HepG2 (cell line): ENCODE measurements around the gene BCAT1. TPM values are rescaled to one million over a fixed set of nuclear protein-coding genes. Genes with fewer than 3 reads are reported as not detected.

ENCODE experiments used
- ATAC-seq: fragments of 200-7000 bp; cut with Tn5 transposase; 3 replicates; pipeline ENCODE4 v1.9.1; 2020; ENCODE audit warnings: mild to moderate bottlenecking, moderate library complexity
- BruUV-seq: library from RNA; stranded (reverse); fragments of 400-500 nt; replicated peaks from 2 replicates; lab custom pipeline; 2021; lab: Mats Ljungman, UMichigan
- CTCF ChIA-PET: fragments of 300-600 bp; formaldehyde crosslinking; extraction: SDS; loops from one replicate; lab custom pipeline; 2021; ENCODE audit warnings: low total read pairs, inconsistent platforms, low intra/inter-chr PET ratio; lab: Yijun Ruan, JAX
- POLR2A ChIA-PET: fragments of 350-600 bp; sonication (Branson Sonifier 250); formaldehyde crosslinking; loops from one replicate; lab custom pipeline; 2020; ENCODE audit warnings: antibody characterized with exemption, inconsistent platforms; lab: Yijun Ruan, JAX
- DNase-seq: peaks from one replicate; pipeline ENCODE4 v3.0.0-alpha.2; 2015; ENCODE audit warnings: low spot score
- FAIRE-seq: peaks from 3 replicates; lab custom pipeline; 2011; peaks lifted over from hg19 to GRCh38; lab: Jason Lieb, UNC
- H2AFZ ChIP-seq: one replicate; pipeline ENCODE4 v1.6.1; 2011; ENCODE audit warnings: low read length, inconsistent platforms
- H3K27ac ChIP-seq: fragments of 300-600 bp; 3 replicates; pipeline ENCODE4 v1.8.0; 2011; ENCODE audit warnings: mixed run types, mild to moderate bottlenecking, mixed read lengths, low read length, inconsistent platforms; ENCODE audit not compliant: insufficient read depth; ENCODE audit errors: extremely low read length
- H3K27me3 ChIP-seq, 2 experiments: fragments of 200-600 bp in 1 of 2; 2 replicates in 1 of 2; 3 replicates in 1 of 2; pipeline versions ENCODE4 v1.6.0 to v1.8.0; 2011; ENCODE audit warnings: low read length in 2 of 2, mild to moderate bottlenecking in 2 of 2, moderate library complexity in 2 of 2, inconsistent platforms in 1 of 2; ENCODE audit not compliant: insufficient read depth in 2 of 2, control insufficient read depth in 1 of 2
- H3K36me3 ChIP-seq, 2 experiments: fragments of 200-600 bp in 1 of 2; replicated peaks in 1 of 2; 2 replicates in 1 of 2; 3 replicates in 1 of 2; pipeline versions ENCODE4 v1.5.1 to v1.8.0; 2011; ENCODE audit warnings: low read length in 2 of 2, inconsistent platforms in 1 of 2; ENCODE audit not compliant: insufficient read depth in 2 of 2, control insufficient read depth in 1 of 2
- H3K4me1 ChIP-seq: 2 replicates; pipeline ENCODE4 v1.5.1; 2012; ENCODE audit warnings: low read length, inconsistent platforms; ENCODE audit not compliant: insufficient read depth
- H3K4me2 ChIP-seq: 2 replicates; pipeline ENCODE4 v1.6.0; 2011; ENCODE audit warnings: low read depth, low read length, inconsistent platforms
- H3K4me3 ChIP-seq, 3 experiments: fragments of 200-600 bp in 1 of 3; sonication (generic), shearing (Covaris generic) in 1 of 3; replicated peaks in 1 of 3; 2 replicates each; pipeline ENCODE4 v1.5.1; 2011 to 2016; ENCODE audit warnings: low read length in 3 of 3, inconsistent platforms in 2 of 3, low read depth in 2 of 3, mild to moderate bottlenecking in 2 of 3, control low read depth in 1 of 3, mixed read lengths in 1 of 3; ENCODE audit not compliant: insufficient read depth in 1 of 3
- H3K79me2 ChIP-seq: one replicate; pipeline ENCODE4 v1.6.1; 2011; ENCODE audit warnings: low read length, inconsistent platforms; ENCODE audit not compliant: insufficient read depth
- H3K9ac ChIP-seq: 2 replicates; pipeline ENCODE4 v1.6.0; 2011; ENCODE audit warnings: mild to moderate bottlenecking, low read depth, low read length, inconsistent platforms; ENCODE audit not compliant: insufficient read depth
- H3K9me3 ChIP-seq: 2 replicates; pipeline ENCODE4 v1.5.1; 2012; ENCODE audit warnings: mild to moderate bottlenecking, low read length
- H4K20me1 ChIP-seq: 2 replicates; pipeline ENCODE4 v1.6.0; 2011; ENCODE audit warnings: inconsistent platforms, mild to moderate bottlenecking, low read length, moderate library complexity; ENCODE audit not compliant: insufficient read depth
- ARNT2 ChIP-seq: sonication (generic); formaldehyde crosslinking; IDR thresholded peaks from 2 replicates; pipeline ENCODE4 v1.8.0; 2022; ENCODE audit warnings: mild to moderate bottlenecking, low read depth, missing genetic modification reagents, moderate library complexity
- ELF4 ChIP-seq: sonication (generic); formaldehyde crosslinking; IDR thresholded peaks from 2 replicates; pipeline ENCODE4 v1.5.0; 2020; ENCODE audit warnings: missing genetic modification reagents, mild to moderate bottlenecking, moderate library complexity, borderline replicate concordance
- KMT2B ChIP-seq: IDR thresholded peaks from 2 replicates; pipeline ENCODE4 v1.6.1; 2016; ENCODE audit warnings: missing genetic modification reagents, missing compliant biosample characterization
- PAX8 ChIP-seq: sonication (generic); formaldehyde crosslinking; IDR thresholded peaks from 2 replicates; pipeline ENCODE4 v1.8.0; 2022; ENCODE audit warnings: mild to moderate bottlenecking, missing genetic modification reagents, borderline replicate concordance
- ZNF121 ChIP-seq: sonication (generic); formaldehyde crosslinking; IDR thresholded peaks from 2 replicates; pipeline ENCODE4 v1.5.0; 2020; ENCODE audit warnings: mild to moderate bottlenecking, missing genetic modification reagents
- WGBS: methylation state at CpG from one replicate; pipeline ENCODE4 v1.1.6; 2017; ENCODE audit warnings: low lambda C conversion rate; 5-methylcytosine and 5-hydroxymethylcytosine counted together
- in situ Hi-C: cut with HindIII; loops from 2 replicates; pipeline ENCODE4 v1.10.0; 2017; ENCODE audit warnings: low pct_unique_long_range_greater_than_20kb; ENCODE audit not compliant: extremely low pct_ligation_motif_present
- intact Hi-C: fragments of 100-400 bp; cut with micrococcal nuclease; formaldehyde crosslinking; loops from one replicate; pipeline ENCODE4 v1.10.0; 2022; ENCODE audit not compliant: unreplicated experiment
- polyA plus RNA-seq, 8 experiments: library from polyadenylated mRNA; depleted of rRNA in 3 of 8; stranded (reverse) in 7 of 8; unstranded in 1 of 8; fragments of >200 nt; fragmentation: Illumina TruSeq in 4 of 8; extraction: Trizol in 4 of 8; gene quantifications; 2 replicates each; pipeline versions ENCODE4 v1.2.1 to v1.2.3, GENCODE V29; 2011 to 2016; ENCODE audit warnings: low read depth in 4 of 8, missing spikeins in 1 of 8, mixed read lengths in 1 of 8; ENCODE audit not compliant: insufficient read depth in 1 of 8
- total RNA-seq, 5 experiments: library from RNA; depleted of rRNA; stranded (reverse); fragments of >200 nt; fragmentation: Illumina TruSeq; extraction: Trizol; gene quantifications; 2 replicates each; pipeline ENCODE4 v1.2.3, GENCODE V29; 2016; ENCODE audit warnings: low read depth in 1 of 5
- TF ChIP-seq, protein P1 (sequence below): sonication (generic); IDR thresholded peaks from 2 replicates; pipeline ENCODE4 v1.6.1; 2016; ENCODE audit warnings: low read depth, borderline replicate concordance

BCAT1 gene
- total and polyA plus RNA-seq, 2 of the 13 experiments (the other 11 are each of a cell fraction or from before 2014, with no cell fraction given), result 8.0 to 75.5 TPM

DNA sequence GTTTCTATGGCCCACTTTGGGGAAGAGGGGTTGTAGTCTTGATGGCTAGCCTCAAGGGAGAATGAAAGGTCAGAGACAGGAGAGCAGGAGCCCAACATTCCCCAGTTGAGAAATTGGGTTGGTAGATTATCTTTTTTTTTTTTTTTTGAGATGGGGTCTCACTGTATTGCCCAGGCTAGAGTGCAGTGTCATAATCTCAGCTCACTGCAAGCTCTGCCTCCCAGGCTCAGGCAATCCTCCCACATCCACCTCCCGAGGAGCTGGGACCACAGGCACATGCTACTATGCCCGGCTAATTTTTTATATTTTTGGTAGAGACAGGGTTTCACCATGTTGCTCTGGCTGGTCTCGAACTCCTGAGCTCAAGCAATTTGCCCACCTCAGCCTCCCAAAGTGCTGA is 34.9 kb downstream of the BCAT1 start:
- no peak overlapping the region for H3K4me3 ChIP-seq
- no peak for FAIRE-seq
- no peaks in the 10 kb centered on the region for H3K27me3 ChIP-seq
- no peak for TF ChIP-seq KMT2B
- peak; percentile 60; the same call in 1 of the 2 replicates for TF ChIP-seq ZNF121 (CRISPR knock-in tag)
- H3K27ac ChIP-seq, result no peak overlapping the region
- H3K9me3 ChIP-seq, result no peaks in the 10 kb centered on the region
- no peaks in the 10 kb centered on the region for H3K79me2 ChIP-seq
- H3K4me1 ChIP-seq, result peaks cover 28% of the 10 kb centered on the region
- no peak for ATAC-seq
- H3K4me2 ChIP-seq, result no peak overlapping the region
- H3K36me3 ChIP-seq, result no peaks in the 10 kb centered on the region
- POLR2A ChIA-PET, result no interaction called here
- H2AFZ ChIP-seq, result no peak overlapping the region
- DNase-seq, result no peak
- in situ Hi-C loops, result no loop called here
- no peaks in the 10 kb centered on the region for H4K20me1 ChIP-seq
- 100% methylated on average over 3 of the region's 3 CpGs for WGBS
- H3K9ac ChIP-seq, result no peak overlapping the region
- intact Hi-C loops, result no loop called here
- CTCF ChIA-PET, result no interaction called here
- no TSS peak for BruUV-seq

- in situ Hi-C loops, result no loop called here
Measured at GRCh38 chr12:24913130-24913529, 35.8 kb downstream of the BCAT1 start.

More at GRCh38 chr12:24913130-24913529, 35.8 kb downstream of the BCAT1 start:
- H3K27me3 ChIP-seq, result no peaks in the 10 kb centered on the region
- TF ChIP-seq ELF4 (no peak), PAX8 (CRISPR knock-in tag) (no peak), ARNT2 (CRISPR knock-in tag) (no peak)
- TF ChIP-seq, protein P1, sequence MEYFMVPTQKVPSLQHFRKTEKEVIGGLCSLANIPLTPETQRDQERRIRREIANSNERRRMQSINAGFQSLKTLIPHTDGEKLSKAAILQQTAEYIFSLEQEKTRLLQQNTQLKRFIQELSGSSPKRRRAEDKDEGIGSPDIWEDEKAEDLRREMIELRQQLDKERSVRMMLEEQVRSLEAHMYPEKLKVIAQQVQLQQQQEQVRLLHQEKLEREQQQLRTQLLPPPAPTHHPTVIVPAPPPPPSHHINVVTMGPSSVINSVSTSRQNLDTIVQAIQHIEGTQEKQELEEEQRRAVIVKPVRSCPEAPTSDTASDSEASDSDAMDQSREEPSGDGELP, result no peak
- no peak overlapping the region for H2AFZ ChIP-seq
- H3K36me3 ChIP-seq, result no peaks in the 10 kb centered on the region
- H3K4me2 ChIP-seq, result no peak overlapping the region
- DNase-seq, result no peak
- BruUV-seq, result no TSS peak
- intact Hi-C loops, result no loop called here
- H3K4me1 ChIP-seq, result peaks cover 28% of the 10 kb centered on the region
- H3K79me2 ChIP-seq, result no peaks in the 10 kb centered on the region
- H3K4me3 ChIP-seq, result no peak overlapping the region
- no peaks in the 10 kb centered on the region for H4K20me1 ChIP-seq
- no peak overlapping the region for H3K27ac ChIP-seq
- H3K9me3 ChIP-seq, result no peaks in the 10 kb centered on the region
- no peak for ATAC-seq
- WGBS, result 76% methylated on average over 3 of the region's 3 CpGs
- FAIRE-seq, result no peak
- no peak overlapping the region for H3K9ac ChIP-seq
- CTCF ChIA-PET, result no interaction called here
- POLR2A ChIA-PET, result no interaction called here
